GM18868 (cell line): Measurements from ENCODE around the gene SFTPB.

Experiments
- ATAC-seq: cut with Tn5 transposase; IDR thresholded peaks from one replicate; pipeline ENCODE4 v1.9.1; 2021; ENCODE audit warnings: mild to moderate bottlenecking, moderate library complexity; ENCODE audit not compliant: unreplicated experiment

Gene SFTPB

DNA sequence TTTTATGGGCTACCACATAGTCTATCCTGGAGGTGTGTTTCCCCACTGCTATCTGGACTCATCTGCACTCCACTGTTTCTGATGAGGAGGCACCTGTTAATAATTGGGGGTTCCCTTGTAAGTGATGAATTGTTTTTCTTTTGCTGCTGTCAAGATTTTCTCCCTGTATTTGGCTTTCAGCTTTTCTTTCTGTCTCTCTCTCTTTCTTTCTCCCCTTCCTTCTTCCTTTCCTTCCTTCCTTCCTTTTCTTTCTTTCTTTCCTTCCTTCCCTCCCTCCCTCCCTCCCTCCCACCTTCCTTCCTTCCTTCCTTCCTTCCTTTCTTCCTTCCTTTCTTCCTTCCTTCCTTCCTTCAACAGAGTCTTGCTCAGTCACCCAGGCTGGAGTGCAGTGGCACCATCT lies 35.3 kb upstream of the SFTPB start:
- no peak for ATAC-seq

DNA sequence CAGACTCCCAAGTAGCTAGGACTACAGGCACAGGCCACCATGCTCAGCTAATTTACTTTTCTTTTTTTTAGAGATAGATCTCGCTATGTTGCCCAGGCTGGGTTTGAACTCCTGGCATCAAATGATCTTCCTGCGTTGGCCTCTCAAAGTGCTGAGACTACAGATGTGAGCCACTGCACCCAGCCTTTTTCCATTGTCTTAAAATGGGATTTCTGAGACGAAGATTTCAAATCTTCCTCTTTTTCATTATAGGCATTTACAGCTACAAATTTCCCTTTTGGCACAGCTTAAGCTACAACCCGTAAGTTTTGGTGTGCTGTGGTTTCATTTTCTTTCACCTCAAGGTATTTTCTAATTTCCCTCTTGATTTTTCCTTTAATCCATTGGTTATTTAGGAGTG lies 34.8 kb upstream of the SFTPB start:
- no peak for ATAC-seq

DNA sequence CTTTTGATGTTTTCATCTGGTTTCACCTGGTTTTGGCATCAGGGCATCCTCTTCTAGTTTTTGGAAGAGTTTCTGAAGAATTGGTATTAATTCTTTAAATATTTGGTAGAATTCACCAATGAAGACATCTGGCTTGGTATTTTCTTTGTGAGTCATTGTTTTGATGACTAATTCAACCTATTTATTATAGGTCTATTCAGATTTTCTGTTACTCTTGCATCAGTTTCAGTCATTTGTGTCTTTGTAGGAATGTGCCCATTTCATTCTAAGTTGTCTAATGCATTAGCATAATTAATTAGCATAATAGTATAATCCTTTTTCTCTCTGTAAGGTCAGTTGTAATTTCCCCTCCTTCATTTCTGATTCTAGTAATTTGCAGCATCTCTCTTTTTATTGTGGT lies 34.2 kb upstream of the SFTPB start:
- no peak for ATAC-seq

DNA sequence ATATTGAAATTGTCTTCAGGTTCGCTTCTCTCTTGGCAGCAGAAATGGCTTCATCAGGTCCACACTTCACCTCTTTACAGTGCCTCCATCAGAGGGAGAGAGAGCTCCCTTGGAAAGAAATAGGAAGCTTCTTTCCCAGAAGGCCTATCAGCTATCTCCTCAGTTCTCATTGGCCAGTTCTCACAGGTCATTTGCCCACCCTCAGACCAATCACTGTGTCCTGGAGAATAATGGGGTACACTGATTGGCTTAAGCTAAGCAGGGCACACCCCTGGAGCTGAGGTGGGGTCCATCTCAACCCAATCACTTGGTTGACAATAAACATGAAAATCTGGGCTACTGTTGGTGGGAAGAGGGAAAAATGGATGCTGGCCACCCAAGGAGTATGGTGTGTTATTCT lies 31.3 kb upstream of the SFTPB start:
- no peak for ATAC-seq

DNA sequence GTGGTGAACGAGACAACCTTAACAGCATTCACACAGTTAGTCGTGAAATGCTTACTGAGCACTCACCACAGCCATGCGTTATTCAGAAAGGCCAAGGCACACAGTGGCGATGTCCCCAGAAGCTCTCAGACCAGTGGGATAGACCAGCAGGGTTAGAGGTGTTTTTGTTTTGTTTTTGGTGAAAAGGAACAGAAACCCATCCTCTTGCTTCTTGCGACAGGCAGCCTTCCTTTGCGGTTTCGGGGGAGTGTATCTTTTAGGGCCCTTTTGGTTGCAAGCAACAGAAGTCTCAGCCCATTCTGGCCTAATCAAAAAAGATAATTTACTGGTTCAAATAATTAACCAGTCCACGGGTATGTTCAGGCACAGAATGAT lies 30.9 kb upstream of the SFTPB start:
- ATAC-seq: no peak

DNA sequence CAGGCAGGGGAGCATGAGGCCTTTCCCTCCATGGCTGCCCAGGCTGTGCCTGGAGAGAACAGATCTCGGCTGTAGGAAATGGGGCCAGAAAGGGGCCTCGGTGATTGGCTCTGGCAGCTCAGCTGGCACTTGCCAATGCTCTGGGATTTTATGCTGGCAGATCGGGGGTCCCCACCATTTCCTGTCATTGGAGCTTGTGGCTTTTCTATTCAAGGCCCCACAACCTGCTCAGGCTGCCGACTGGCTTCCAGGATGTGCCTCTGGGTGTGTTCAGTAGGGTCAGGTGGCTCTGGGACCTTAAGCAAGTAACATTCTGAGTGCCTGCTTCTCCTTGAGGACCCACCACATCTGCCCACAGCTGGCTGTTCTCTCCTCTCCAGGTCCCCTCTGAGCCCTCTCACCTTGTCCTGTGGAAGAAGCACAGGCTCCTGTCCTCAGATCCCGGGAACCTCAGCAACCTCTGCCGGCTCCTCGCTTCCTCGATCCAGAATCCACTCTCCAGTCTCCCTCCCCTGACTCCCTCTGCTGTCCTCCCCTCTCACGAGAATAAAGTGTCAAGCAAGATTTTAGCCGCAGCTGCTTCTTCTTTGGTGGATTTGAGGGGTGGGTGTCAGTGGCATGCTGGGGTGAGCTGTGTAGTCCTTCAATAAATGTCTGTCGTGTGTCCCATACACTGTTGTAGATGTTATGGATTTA lies 30.3 kb upstream of the SFTPB start:
- ATAC-seq: no peak

DNA sequence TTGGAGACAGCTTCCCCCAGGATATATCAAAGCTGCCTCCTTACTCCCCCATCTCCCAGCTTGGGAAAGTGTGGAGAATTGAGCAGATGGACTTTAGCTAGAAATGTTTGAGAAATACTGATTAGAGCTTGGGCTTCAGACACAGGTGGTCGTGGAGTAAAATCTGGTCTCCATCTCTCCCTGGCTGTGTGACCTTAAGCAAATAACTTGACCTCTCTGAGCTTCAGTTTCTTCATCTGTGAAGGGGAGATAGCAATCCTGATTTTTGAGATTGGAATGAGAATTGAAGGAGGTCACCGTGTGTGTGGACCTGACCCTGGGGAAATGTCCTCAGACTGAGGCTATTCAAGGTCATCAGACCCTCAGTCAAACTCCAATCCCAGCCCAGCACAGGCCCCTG lies 29.7 kb upstream of the SFTPB start:
- ATAC-seq: no peak

DNA sequence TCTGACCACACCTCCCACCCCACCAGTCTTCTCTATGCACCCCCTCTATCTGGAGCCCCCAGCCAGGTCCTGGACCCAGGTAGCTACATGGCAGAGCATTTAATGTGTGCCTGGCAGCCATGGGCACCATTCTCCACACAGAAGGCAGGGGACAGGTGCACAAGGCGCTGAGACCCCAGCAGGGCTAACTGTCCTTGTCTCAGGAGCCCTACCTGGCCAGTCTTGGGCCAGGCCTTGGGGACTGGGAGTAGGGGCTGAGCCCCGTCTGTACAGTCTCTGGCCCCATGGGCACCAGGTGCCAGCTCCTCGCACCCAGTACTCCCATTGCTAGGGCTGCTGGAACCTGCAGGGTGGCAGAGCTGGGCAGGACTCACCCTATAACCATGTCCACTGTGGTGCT lies 29.1 kb upstream of the SFTPB start:
- no peak for ATAC-seq

DNA sequence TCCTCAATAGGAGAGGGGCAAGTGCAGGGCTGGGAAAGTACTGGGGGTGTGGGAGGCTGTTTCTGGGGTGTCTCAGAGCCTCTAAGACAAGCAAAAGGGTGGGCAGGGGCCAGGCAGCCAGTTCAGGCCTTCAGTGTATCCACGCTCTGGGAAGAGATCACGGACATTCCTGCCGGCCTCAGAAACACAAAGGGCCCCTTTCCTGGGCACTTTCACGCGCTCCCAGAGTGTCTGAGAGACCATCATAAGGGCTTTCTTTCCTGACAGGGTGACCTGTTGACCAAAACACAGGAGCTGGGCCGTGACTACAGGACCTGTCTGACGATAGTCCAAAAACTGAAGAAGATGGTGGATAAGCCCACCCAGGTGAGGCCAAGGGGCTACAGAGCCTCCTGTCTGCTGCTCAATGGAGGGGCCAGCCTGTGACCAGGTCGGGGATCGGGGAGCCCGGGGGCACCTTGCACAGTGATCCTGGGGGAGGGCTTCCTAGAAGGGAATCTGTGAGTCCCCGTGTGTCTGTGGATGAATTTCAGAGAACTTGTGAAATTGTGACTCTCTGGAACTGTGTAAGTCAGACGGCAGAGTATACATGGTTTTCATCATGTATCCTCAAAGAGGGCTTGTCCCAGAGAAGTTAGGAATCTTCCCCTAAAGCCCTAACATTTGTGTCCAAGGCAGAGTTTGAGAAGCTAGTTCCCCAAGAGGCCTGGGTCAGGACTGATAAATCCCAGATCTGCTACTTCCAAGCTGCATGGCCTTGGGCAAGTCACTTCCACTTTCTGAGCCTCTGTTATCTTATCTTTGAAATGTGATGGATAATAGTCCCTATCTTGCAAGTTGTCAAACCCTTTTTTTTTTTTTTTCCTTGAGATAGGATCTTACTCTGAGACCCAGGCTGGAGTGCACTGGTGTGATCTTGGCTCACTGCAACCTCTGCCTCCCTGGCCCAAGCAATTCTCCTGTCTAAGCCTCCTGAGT lies 28.0 kb upstream of the SFTPB start:
- no peak for ATAC-seq

DNA sequence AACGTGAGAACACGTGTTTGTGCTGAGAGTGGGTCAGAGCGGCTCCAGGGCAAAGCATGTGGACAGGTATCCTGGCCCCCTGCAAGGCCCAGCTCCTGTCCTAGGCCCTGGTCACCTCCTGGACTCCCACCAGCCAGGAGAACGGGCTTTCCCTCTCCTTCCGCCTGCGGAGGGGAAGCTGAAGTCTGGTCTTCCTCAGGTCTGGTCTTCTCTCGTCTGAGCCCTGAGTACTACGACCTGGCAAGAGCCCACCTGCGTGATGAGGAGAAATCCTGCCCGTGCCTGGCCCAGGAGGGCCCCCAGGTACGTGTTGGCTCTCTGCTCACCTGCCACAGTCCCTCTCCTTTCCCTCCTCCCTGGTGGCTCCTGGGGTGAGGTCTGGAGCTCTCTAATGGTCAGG lies 27.1 kb upstream of the SFTPB start:
- no peak for ATAC-seq

DNA sequence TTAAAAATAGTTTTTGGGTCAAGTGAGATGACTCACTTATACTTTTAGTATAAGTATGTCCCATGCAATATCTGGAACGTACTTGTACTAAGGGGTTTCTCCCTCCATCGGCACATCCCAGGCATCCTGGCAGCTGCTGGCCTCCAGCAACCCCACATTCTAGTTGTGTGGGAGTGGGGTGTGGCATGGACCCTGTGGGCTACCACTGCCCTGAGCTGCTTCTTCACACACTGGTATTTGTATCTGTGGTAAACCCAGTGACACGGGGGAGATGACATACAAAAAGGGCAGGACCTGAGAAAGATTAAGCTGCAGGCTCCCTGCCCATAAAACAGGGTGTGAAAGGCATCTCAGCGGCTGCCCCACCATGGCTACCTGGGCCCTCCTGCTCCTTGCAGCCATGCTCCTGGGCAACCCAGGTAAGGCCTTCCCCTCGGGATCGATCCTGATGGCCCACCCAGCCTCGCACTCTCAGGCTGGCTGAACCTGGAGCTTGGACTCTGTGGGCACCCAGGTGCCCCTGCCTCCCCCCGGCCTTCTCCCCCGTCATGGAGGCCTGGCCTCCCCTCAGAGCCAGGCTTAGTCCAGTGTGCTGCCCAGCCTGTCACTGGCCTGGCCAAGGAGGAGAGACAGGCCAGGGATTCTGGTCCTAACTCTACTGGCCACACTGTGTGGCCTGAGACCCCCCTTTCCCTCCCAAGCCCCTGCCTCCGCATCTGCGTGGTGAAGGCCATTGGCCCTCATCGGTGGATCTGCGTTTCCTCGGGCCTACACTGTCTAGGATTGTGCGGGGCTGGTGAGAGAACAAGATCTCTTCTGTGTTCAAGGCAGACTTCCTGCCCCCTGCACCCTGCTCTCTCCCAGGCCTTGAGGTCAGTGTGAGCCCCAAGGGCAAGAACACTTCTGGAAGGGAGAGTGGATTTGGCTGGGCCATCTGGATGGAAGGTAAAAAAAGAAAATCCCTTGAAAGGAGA lies 26.3 kb upstream of the SFTPB start, which contains the start of gene GNLY:
Gene GNLY, plus strand, starts transcription at position 307 of the 974 bp plus-strand sequence. Its CDS starts 61 bp downstream, at position 368.
- ATAC-seq: no peak

DNA sequence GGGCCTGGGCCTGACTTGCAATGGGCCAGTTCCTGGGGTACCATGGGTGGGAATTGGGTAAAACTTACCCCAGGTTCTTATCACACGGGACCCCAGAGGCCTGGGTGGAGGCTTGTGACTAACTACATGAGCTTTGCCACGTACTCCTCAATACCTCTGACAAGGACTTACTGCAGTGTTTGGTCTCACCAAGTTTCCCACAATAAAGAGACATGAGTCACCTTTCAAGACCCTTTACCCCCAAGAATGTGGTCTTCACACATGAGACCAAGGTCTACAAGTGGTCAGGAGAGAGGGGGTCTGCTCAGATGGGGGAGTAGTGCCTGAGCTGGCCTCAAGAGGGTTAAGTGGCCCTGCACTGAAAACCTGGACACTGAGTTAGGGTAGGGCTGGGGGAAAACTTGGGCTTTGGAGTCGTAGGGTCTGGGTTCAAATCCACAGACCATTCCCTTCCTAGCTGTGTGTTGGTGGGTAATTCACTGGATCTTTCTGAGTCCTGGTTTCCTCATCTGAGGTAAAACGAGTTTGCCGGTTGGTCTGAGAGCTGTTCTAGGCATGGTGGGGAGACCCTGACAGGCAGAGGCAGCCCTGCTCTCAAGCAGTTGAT lies 24.1 kb upstream of the SFTPB start:
- ATAC-seq: no peak

DNA sequence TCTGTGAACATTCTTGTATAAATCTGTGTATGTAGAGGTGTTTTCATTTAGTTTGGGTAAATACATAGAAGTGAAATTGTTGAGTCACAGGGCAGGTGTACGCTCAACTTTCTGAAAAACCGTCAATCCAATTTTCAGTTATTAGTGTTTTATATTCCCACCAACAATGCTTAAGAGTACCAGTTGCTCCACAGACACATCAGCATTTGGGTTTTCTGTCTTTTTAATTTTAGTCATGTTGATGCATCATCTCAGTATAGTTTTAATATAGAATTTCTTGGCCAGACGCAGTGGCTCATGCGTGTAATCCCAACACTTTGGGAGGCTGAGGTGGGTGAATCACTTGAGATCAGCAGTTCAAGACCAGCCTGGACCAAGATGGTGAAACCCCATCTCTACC lies 22.9 kb upstream of the SFTPB start:
- no peak for ATAC-seq

DNA sequence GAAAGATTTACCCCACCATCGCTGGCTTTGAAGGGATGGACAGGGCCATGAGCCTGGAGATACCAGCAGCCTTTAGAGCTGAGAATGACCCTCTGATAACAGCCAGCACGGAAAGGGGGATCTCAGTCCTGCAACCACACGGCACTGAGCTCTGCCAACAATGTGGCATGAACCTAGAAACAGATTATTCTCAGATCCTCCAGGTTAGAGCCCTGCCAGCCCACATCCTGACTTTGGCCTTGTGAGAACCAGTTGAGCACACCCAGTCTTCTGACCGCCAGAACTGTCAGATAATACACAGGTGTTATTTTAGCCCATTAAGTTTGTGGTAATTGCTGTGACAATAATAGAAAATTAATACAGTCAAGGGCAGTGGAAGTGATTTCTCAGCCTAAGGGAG lies 16.8 kb upstream of the SFTPB start:
- ATAC-seq: peak; percentile 76

DNA sequence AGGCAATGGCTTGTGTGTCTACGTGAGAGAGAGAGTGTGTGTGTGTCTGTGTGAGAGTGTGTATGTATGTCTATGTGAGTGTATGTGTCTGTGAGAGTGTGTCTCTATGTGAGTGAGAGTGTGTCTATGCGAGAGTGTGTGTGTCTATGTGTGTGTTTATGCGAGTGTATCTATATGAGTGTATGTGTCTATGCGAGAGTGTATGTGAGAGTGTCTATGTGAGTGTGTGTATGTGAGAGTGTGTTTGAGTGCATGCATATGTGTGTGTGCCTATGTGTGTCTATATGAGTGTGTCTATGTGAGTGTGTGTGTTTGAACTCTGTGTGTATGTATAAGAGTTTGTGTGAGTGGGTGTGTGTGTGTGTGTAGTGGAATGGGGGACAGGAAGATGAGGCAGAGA lies 16.4 kb upstream of the SFTPB start:
- ATAC-seq: no peak

DNA sequence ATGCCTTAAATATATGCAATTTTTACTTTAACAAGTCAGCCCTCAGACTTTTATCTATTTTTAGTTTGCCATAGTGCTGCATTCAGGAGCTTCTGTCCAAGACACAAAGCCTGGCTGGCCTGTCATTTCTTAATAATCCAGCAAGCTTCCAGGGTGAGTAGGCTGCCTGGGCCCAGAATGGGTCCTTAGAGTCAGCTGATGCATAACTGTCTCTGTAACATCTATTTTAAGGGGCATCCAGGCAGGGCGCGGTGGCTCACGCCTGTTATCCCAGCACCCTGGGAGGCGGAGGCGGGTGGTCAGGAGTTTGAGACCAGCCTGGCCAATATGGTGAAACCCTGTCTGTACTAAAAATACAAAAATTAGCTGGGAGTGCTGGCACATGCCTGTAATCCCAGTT lies 14.4 kb upstream of the SFTPB start:
- ATAC-seq: no peak

DNA sequence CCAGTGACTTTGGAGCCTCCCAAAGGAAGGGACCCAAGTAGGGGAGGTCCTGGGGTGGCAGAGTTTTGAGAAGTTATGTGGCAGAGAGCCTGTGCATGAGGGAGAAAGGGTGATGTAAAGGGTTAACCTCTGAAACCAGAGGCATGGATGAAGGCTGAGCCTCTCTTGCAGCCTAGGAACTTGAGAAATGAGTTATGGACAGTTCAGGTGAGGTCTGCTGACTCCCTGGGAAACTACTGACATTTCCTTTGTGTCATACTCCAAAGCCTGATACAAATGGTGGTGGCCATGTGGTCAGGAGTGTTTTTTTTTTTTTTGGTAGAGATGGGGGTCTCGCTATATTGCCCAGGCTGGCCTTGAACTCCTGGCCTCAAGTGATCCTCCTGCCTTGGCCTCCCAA lies 13.8 kb upstream of the SFTPB start:
- ATAC-seq: no peak

DNA sequence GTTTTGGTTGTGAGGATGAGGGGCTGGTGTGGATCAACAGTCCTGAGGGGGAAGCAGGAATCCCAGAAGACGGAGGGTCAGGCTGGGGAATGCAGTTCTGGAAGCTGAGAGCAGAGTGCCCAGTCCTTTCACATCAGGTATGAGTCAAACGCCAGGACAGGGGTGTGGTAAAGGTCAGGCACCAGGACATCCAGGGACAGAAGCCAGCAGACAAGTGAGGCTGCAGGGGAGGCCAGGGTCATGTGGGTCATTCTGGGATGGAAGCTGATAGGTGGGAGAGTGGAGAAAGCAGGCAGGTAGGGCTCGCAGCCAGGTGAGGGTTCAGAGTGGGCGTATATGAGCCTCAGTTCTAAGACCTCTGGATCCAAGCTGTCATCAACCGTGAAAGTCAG lies 13.4 kb upstream of the SFTPB start:
- no peak for ATAC-seq

DNA sequence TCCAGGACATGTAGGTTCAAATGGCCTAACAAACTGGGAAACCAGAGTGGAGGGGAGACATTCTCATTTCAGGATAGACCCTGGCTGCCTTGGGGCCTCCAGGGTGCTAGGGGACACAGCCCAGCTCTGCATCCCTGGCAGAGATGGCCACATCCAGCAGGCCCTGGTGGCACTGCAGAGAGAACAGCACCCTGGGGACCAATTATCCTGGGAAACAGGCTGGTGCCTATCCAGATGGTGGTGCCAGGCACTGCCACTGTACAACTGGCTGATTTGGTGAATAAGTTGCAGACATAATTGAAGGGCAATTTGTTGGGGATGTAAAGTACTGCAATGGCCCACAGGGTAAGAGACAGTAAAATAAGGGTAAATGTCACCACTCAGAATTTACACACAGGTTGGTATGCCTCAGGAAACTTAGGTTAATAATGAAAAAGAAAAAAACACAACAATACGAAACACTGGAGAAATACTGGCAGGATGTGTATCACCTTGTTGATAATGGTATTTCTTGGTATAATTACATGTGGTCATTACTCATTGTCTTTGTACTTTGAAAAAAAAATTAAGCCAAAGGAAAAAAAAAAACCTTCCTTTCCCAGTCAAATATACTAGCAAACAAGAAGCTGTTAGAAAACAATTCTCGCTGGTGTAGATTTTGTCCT lies 12.8 kb upstream of the SFTPB start:
- no peak for ATAC-seq
